Hepatocyte (in vitro differentiated cells): ENCODE data around the gene ERICH2. TPM values are rescaled to one million over a fixed set of nuclear protein-coding genes. Genes with fewer than 3 reads are reported as not detected.

Experiments
- DNase-seq: peaks from one replicate; pipeline ENCODE4 v3.0.0-alpha.2; 2016; ENCODE audit warnings: low spot score
- H2AFZ ChIP-seq: fragments of 200-600 bp; sonication (generic); 2 replicates; pipeline ENCODE4 v1.6.0; 2016; ENCODE audit warnings: antibody characterized with exemption, mild to moderate bottlenecking
- H3K27ac ChIP-seq: fragments of 200-600 bp; sonication (generic); 2 replicates; pipeline ENCODE4 v1.5.1; 2016; ENCODE audit warnings: mild to moderate bottlenecking
- H3K27me3 ChIP-seq: fragments of 200-600 bp; sonication (generic); 2 replicates; pipeline ENCODE4 v1.6.1; 2016
- H3K36me3 ChIP-seq: fragments of 200-600 bp; sonication (generic); replicated peaks from 2 replicates; pipeline ENCODE4 v1.5.1; 2016; ENCODE audit warnings: low read depth; ENCODE audit not compliant: insufficient read depth
- H3K4me1 ChIP-seq: fragments of 200-600 bp; sonication (generic); 2 replicates; pipeline ENCODE4 v1.5.1; 2016; ENCODE audit warnings: mild to moderate bottlenecking, moderate library complexity; ENCODE audit not compliant: insufficient read depth
- H3K4me2 ChIP-seq: fragments of 200-600 bp; sonication (generic); 2 replicates; pipeline ENCODE4 v1.6.0; 2016
- H3K4me3 ChIP-seq: fragments of 200-600 bp; sonication (generic); 2 replicates; pipeline ENCODE4 v1.5.1; 2016; ENCODE audit warnings: mild to moderate bottlenecking
- H3K79me2 ChIP-seq: fragments of 200-600 bp; sonication (generic); 2 replicates; pipeline ENCODE4 v1.6.0; 2017; ENCODE audit warnings: mild to moderate bottlenecking
- H3K9me2 ChIP-seq: fragments of 200-600 bp; sonication (generic); replicated peaks from 2 replicates; pipeline ENCODE4 v1.6.0; 2017; ENCODE audit warnings: mild to moderate bottlenecking; ENCODE audit not compliant: insufficient read depth
- H3K9me3 ChIP-seq: fragments of 200-600 bp; sonication (generic); 2 replicates; pipeline ENCODE4 v1.5.1; 2016; ENCODE audit warnings: low read depth, mild to moderate bottlenecking
- H4K20me1 ChIP-seq: fragments of 200-600 bp; sonication (generic); 2 replicates; pipeline ENCODE4 v1.6.0; 2016; ENCODE audit warnings: mild to moderate bottlenecking; ENCODE audit not compliant: insufficient read depth, poor library complexity, severe bottlenecking
- EZH2 ChIP-seq: fragments of 200-600 bp; sonication (generic); IDR thresholded peaks from 2 replicates; pipeline ENCODE4 v1.6.1; 2016; ENCODE audit warnings: antibody characterized with exemption, mild to moderate bottlenecking, borderline replicate concordance
- EZH2phosphoT487 ChIP-seq: fragments of 200-600 bp; sonication (generic); IDR thresholded peaks from one replicate; pipeline ENCODE4 v1.6.1; 2018; ENCODE audit warnings: antibody characterized with exemption, mild to moderate bottlenecking, low read depth, moderate library complexity; ENCODE audit not compliant: unreplicated experiment, severe bottlenecking
- WGBS: methylation state at CpG from one replicate; pipeline ENCODE4 v1.1.6; 2016; ENCODE audit warnings: low lambda C conversion rate; ENCODE audit errors: missing lambda C conversion rate; 5-methylcytosine and 5-hydroxymethylcytosine counted together
- polyA plus RNA-seq: library from polyadenylated mRNA; unstranded; fragments of >200 nt; fragmentation: Nextera tagmentation; extraction: Ambion mirVana; gene quantifications from 2 replicates; pipeline ENCODE4 v1.2.1, GENCODE V29; 2016
- total RNA-seq: library from RNA; depleted of rRNA; stranded (reverse); fragments of >200 nt; gene quantifications from 2 replicates; pipeline ENCODE4 v1.2.3, GENCODE V29; 2014
- TF ChIP-seq, protein P1 (sequence below): fragments of 200-600 bp; sonication (generic); IDR thresholded peaks from 2 replicates; pipeline ENCODE4 v1.5.1; 2016; ENCODE audit warnings: antibody characterized with exemption, mild to moderate bottlenecking; ENCODE audit not compliant: poor library complexity

The ERICH2 gene
- total and polyA plus RNA-seq, 2 experiments from 2014 or later, result 1.9 TPM; not detected in 1

DNA sequence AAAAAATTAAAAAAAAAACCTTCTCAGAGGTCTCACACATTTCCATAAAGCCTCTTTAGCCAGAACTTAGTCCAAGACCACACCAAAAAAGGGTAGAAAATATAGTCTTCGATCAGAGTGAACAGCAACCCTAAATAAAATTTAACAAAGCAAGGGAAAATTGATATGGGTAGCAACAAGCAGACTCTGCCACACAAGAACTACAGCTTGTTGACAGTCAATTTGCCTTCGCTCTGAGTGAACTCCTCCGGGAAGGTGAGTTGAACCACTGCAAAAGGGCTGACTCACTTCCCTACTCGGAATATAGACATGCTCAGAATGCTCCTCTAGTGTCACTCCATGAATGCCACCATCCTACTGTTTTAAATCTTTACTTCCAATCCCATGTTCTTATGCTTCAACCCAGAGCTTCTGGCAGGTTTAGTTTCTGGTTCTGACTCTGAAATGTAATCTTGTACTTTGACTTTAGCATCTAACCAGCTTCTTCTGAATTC is 70.6 kb downstream of the ERICH2 start:
- Histone ChIP-seq H3K4me3 (no peak overlapping the region), H3K4me1 (no peaks in the 10 kb centered on the region), H3K9me2 (no peaks in the 10 kb centered on the region), H3K4me2 (no peak overlapping the region), H3K36me3 (no peaks in the 10 kb centered on the region), H3K9me3 (no peaks in the 10 kb centered on the region), H2AFZ (no peak overlapping the region), H3K27me3 (peaks cover 5% of the 10 kb centered on the region), H4K20me1 (no peaks in the 10 kb centered on the region), H3K27ac (no peak overlapping the region), H3K79me2 (no peaks in the 10 kb centered on the region)
- no peak for DNase-seq
- WGBS, result 86% methylated on average over 4 of the region's 4 CpGs
- TF ChIP-seq EZH2 (no peak), EZH2phosphoT487 (no peak)
- TF ChIP-seq, protein P1, sequence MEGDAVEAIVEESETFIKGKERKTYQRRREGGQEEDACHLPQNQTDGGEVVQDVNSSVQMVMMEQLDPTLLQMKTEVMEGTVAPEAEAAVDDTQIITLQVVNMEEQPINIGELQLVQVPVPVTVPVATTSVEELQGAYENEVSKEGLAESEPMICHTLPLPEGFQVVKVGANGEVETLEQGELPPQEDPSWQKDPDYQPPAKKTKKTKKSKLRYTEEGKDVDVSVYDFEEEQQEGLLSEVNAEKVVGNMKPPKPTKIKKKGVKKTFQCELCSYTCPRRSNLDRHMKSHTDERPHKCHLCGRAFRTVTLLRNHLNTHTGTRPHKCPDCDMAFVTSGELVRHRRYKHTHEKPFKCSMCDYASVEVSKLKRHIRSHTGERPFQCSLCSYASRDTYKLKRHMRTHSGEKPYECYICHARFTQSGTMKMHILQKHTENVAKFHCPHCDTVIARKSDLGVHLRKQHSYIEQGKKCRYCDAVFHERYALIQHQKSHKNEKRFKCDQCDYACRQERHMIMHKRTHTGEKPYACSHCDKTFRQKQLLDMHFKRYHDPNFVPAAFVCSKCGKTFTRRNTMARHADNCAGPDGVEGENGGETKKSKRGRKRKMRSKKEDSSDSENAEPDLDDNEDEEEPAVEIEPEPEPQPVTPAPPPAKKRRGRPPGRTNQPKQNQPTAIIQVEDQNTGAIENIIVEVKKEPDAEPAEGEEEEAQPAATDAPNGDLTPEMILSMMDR, result no peak

GRCh38 chr2:170842785-170843184 is 72.6 kb downstream of the ERICH2 start:
- Histone ChIP-seq H3K79me2 (no peaks in the 10 kb centered on the region), H3K36me3 (no peaks in the 10 kb centered on the region), H2AFZ (no peak overlapping the region), H3K27ac (no peak overlapping the region), H3K27me3 (no peaks in the 10 kb centered on the region), H3K4me1 (no peaks in the 10 kb centered on the region), H3K9me3 (no peaks in the 10 kb centered on the region), H3K4me3 (no peak overlapping the region), H3K4me2 (no peak overlapping the region), H4K20me1 (no peaks in the 10 kb centered on the region), H3K9me2 (no peaks in the 10 kb centered on the region)
- DNase-seq, result no peak
- no peak for TF ChIP-seq EZH2phosphoT487
- TF ChIP-seq, protein P1, result no peak
- no peak for TF ChIP-seq EZH2
- WGBS, result 76% methylated on average over 2 of the region's 2 CpGs

- DNase-seq, result no peak
- no peaks in the 10 kb centered on the region for H3K36me3 ChIP-seq
- TF ChIP-seq EZH2phosphoT487 (no peak), EZH2 (no peak)
- TF ChIP-seq, protein P1, result no peak
- H3K27ac ChIP-seq, result no peak overlapping the region
- no peaks in the 10 kb centered on the region for H3K4me1 ChIP-seq
- no peaks in the 10 kb centered on the region for H3K9me2 ChIP-seq
- no peak overlapping the region for H3K4me2 ChIP-seq
- no peaks in the 10 kb centered on the region for H4K20me1 ChIP-seq
- no peak overlapping the region for H2AFZ ChIP-seq
- WGBS, result 71% methylated on average over 2 of the region's 2 CpGs
- no peaks in the 10 kb centered on the region for H3K27me3 ChIP-seq
- H3K4me3 ChIP-seq, result no peak overlapping the region
- H3K79me2 ChIP-seq, result no peaks in the 10 kb centered on the region
- no peaks in the 10 kb centered on the region for H3K9me3 ChIP-seq
Measured at GRCh38 chr2:170843656-170844055, 73.5 kb downstream of the ERICH2 start.

DNA sequence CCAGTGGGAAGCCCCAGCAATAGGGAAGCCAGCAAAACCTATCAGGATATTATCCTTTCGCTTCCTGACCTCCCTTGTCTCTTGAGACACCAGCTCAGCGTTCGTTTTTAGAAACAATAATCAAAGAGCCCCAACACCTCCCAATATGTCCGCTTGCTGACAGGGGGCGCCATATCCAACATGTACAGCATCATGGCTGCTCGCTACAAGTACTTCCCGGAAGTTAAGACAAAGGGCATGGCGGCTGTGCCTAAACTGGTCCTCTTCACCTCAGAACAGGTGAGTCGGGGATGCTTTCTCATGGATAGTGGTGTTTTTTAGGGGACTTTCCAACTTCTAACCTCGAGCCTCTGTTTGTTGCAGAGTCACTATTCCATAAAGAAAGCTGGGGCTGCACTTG is 75.2 kb downstream of the ERICH2 start:
- WGBS, result 85% methylated on average over 10 of the region's 10 CpGs
- Histone ChIP-seq H3K79me2 (no peaks in the 10 kb centered on the region), H2AFZ (no peak overlapping the region), H3K36me3 (no peaks in the 10 kb centered on the region), H3K4me3 (no peak overlapping the region), H3K9me3 (no peaks in the 10 kb centered on the region), H4K20me1 (no peaks in the 10 kb centered on the region), H3K4me2 (no peak overlapping the region), H3K27ac (no peak overlapping the region), H3K9me2 (no peaks in the 10 kb centered on the region), H3K27me3 (no peaks in the 10 kb centered on the region), H3K4me1 (no peaks in the 10 kb centered on the region)
- no peak for DNase-seq
- no peak for TF ChIP-seq EZH2
- TF ChIP-seq, protein P1, result no peak
- no peak for TF ChIP-seq EZH2phosphoT487
